Right lobe of liver (tissue), 6 donors: ENCODE measurements around the gene DST. TPM values are rescaled to one million over a fixed set of nuclear protein-coding genes. Genes with fewer than 3 reads are reported as not detected.
"Not testable (repeated sequence)": the region's sequence is repeated elsewhere in the genome, so short reads cannot be mapped to it uniquely, and the experiment has no call there.

Experiments used
- ATAC-seq, 4 donors: fragments of 200-7000 bp; cut with Tn5 transposase; one replicate each; pipeline ENCODE4 v1.9.1; 2020; ENCODE audit warnings: mild to moderate bottlenecking in 4 of 4, moderate library complexity in 4 of 4
- DNase-seq, 3 donors: peaks; one replicate each; pipeline ENCODE4 v3.0.0-alpha.2; 2020
- H3K27ac ChIP-seq, 3 donors: fragments of 200-600 bp; one replicate each; pipeline ENCODE4 v1.8.0; 2022
- H3K27me3 ChIP-seq, 2 donors: fragments of 200-600 bp; one replicate each; pipeline ENCODE4 v1.8.0; 2022
- H3K36me3 ChIP-seq, 4 donors: fragments of 200-600 bp; sonication (generic) in 1 of 4; one replicate each; pipeline versions ENCODE4 v1.5.1 to v1.8.0; 2017 to 2022; ENCODE audit warnings: control low read depth in 1 of 4
- H3K4me1 ChIP-seq, 4 donors: fragments of 200-600 bp; sonication (generic) in 1 of 4; one replicate each; pipeline versions ENCODE4 v1.5.1 to v1.8.0; 2017 to 2022; ENCODE audit warnings: control low read depth in 1 of 4
- H3K4me3 ChIP-seq, 3 donors: fragments of 200-600 bp; one replicate each; pipeline ENCODE4 v1.8.0; 2022
- H3K9me3 ChIP-seq, 4 donors: fragments of 200-600 bp; sonication (generic) in 1 of 4; one replicate each; pipeline versions ENCODE4 v1.5.1 to v1.8.0; 2017 to 2022; ENCODE audit warnings: control low read depth in 1 of 4
- POLR2A ChIP-seq: fragments of 450-650 bp; IDR thresholded peaks from one replicate; pipeline ENCODE4 v1.6.1; 2017; ENCODE audit warnings: antibody characterized with exemption, mild to moderate bottlenecking
- WGBS: methylation state at CpG from one replicate; pipeline ENCODE4 v1.1.6; 2018; ENCODE audit warnings: low coverage, low lambda C conversion rate; ENCODE audit not compliant: insufficient coverage; ENCODE audit errors: missing lambda C conversion rate; 5-methylcytosine and 5-hydroxymethylcytosine counted together
- intact Hi-C, 2 donors: fragments of 100-400 bp; cut with DNase I; formaldehyde crosslinking; loops; one replicate each; pipeline versions ENCODE4 v1.11.2 to v1.14.1; 2022
- total RNA-seq, 6 experiments: library from RNA; depleted of rRNA in 2 of 6; stranded (reverse); fragments of >200 nt in 2 of 6; fragmentation: NEBNext Ultra II Directional in 3 of 6; extraction: Animal tissue kit (Norgen Biotek cat#: 25700) in 3 of 6; gene quantifications; one replicate each; pipeline versions ENCODE4 v1.1.0 to v1.2.4, GENCODE V29; 2016 to 2023
- TF ChIP-seq, protein P1 (sequence below), 4 donors: fragments of 200-600 bp in 3 of 4; fragments of 450-650 bp in 1 of 4; IDR thresholded peaks; one replicate each; pipeline versions ENCODE4 v1.5.1 to v1.8.0; 2016 to 2022; ENCODE audit warnings: antibody characterized with exemption in 4 of 4, mild to moderate bottlenecking in 2 of 4
- donor health status: DM: no; HTN: yes; CAD: no.
- donor health status: DM: no; HTN: no; CAD: no.
- donor health status: DM: no; HTN: no; CAD: no.
- donor health status: DM: no; HTN: yes; CAD: no.
- donor health status: DM: no; HTN: yes; CAD: no.

Gene DST
- total RNA-seq, 6 experiments from 2014 or later, result 92.1 to 207 (median 156) TPM

GRCh38 chr6:56501993-56502392, 140.7 kb downstream of the DST start:
- H3K9me3 ChIP-seq, result no peaks in the 10 kb centered on the region
- peaks cover 0 to 46% (median 10%) of the 10 kb centered on the region in 4 donors for H3K36me3 ChIP-seq
- H3K27ac ChIP-seq, result peak overlapping the region in 1 of 3 donors; percentile 1
- H3K4me3 ChIP-seq, result no peak overlapping the region
- H3K27me3 ChIP-seq, result no peaks in the 10 kb centered on the region
- ATAC-seq (no peak), DNase-seq (no peak)
- TF ChIP-seq POLR2A, result no peak
- TF ChIP-seq, protein P1, sequence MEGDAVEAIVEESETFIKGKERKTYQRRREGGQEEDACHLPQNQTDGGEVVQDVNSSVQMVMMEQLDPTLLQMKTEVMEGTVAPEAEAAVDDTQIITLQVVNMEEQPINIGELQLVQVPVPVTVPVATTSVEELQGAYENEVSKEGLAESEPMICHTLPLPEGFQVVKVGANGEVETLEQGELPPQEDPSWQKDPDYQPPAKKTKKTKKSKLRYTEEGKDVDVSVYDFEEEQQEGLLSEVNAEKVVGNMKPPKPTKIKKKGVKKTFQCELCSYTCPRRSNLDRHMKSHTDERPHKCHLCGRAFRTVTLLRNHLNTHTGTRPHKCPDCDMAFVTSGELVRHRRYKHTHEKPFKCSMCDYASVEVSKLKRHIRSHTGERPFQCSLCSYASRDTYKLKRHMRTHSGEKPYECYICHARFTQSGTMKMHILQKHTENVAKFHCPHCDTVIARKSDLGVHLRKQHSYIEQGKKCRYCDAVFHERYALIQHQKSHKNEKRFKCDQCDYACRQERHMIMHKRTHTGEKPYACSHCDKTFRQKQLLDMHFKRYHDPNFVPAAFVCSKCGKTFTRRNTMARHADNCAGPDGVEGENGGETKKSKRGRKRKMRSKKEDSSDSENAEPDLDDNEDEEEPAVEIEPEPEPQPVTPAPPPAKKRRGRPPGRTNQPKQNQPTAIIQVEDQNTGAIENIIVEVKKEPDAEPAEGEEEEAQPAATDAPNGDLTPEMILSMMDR (IDR thresholded peaks at IDR 0.05), result no peak
- H3K4me1 ChIP-seq, result peaks cover 0 to under 1% (median 0%) of the 10 kb centered on the region in 4 donors
- intact Hi-C loops, result no loop called here

DNA sequence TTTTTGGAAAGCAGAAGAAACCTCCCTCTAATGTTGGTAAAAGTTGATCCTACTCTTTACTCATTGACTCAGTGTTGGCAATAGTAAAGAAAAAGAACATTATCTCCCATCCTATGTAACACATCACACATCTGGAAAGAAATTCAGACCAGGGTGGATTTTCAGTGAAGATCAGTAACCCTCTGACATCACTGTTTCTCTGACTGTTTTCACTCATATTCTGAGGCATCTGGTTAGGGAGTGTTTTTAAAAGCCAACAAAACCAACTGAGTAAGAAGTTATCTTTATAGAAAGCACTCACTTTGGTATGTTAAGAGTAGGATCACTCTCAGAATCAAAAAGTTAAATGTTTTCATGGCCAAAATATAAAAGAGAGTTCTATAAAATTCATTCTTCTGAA, 143.6 kb downstream of the DST start:
- ATAC-seq, result no peak
- intact Hi-C loops, result no loop called here
- no peak overlapping the region for H3K27ac ChIP-seq

DNA sequence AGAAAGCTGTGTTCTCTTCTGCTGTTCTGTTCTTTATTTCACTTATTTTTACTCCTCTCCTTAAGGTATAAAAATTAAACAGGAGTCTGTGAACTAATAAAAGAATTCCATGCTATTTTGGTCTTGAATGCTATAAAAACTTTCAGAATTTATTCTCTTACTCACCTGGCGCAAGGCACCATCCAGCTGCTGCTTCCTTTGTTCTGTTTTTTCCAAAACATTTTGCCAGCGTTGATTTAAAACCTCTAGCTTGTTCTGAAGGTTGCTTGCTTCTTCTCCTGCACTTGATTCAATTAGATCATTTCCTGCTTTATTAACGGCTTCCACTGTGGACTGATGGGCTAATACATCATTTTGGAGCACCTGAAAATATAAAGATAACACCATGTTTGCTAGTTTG, 145.0 kb downstream of the DST start:
- Histone ChIP-seq H3K4me3 (no peak overlapping the region), H3K27ac (no peak overlapping the region), H3K36me3 (peaks cover 0 to 53% (median 10%) of the 10 kb centered on the region in 4 donors), H3K4me1 (no peaks in the 10 kb centered on the region), H3K9me3 (no peaks in the 10 kb centered on the region), H3K27me3 (no peaks in the 10 kb centered on the region)
- no peak for ATAC-seq
- 75% methylated on average over 3 of the region's 3 CpGs for WGBS
- intact Hi-C loops, result no loop called here
- TF ChIP-seq, protein P1 (IDR thresholded peaks at IDR 0.05), result no peak
- TF ChIP-seq POLR2A, result no peak
- DNase-seq, result no peak

More for the DNA sequence above, 143.6 kb downstream of the DST start:
- DNase-seq, result no peak
- Histone ChIP-seq H3K4me1 (no peaks in the 10 kb centered on the region), H3K9me3 (no peaks in the 10 kb centered on the region), H3K27me3 (no peaks in the 10 kb centered on the region), H3K4me3 (no peak overlapping the region), H3K36me3 (peaks cover 0 to 47% (median 9%) of the 10 kb centered on the region in 4 donors)
- TF ChIP-seq, protein P1 (IDR thresholded peaks at IDR 0.05), result no peak
- TF ChIP-seq POLR2A, result no peak

DNA sequence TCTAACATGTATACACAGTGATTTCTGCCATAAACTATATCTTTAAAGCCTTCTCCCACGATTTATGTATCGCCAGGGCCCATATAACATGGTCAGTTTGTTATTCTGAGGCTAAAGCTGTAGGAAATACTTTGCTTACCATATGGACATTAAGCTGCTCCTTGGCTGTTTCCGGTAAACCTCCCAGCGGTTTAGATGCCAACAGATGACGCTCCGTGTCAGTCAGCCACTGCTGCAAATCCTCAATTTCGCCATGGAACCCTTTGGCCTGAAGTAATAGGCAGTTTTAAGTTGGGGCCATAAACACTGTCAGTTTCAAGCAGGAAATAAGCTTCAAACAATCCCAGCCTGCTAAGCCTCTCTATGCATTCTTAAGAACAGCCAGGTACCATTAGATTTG, 145.4 kb downstream of the DST start:
- DNase-seq (no peak), ATAC-seq (no peak)
- Histone ChIP-seq H3K36me3 (peaks cover 0 to 57% (median 12%) of the 10 kb centered on the region in 4 donors), H3K27me3 (no peaks in the 10 kb centered on the region), H3K27ac (no peak overlapping the region), H3K4me3 (no peak overlapping the region), H3K4me1 (no peaks in the 10 kb centered on the region), H3K9me3 (no peaks in the 10 kb centered on the region)
- intact Hi-C loops, result no loop called here
- 97% methylated on average over 7 of the region's 7 CpGs for WGBS
- TF ChIP-seq POLR2A, result no peak
- TF ChIP-seq, protein P1 (IDR thresholded peaks at IDR 0.05), result no peak

- H3K4me3 ChIP-seq, H3K27ac ChIP-seq, H3K27me3 ChIP-seq, DNase-seq, intact Hi-C loops, H3K4me1 ChIP-seq, ATAC-seq, H3K9me3 ChIP-seq: not testable (repeated sequence)
- no CpG with 5 or more reads among the region's 1 CpG for WGBS
- peaks cover 0 to 62% (median 15%) of the 10 kb centered on the region in 4 donors for H3K36me3 ChIP-seq
Observed at GRCh38 chr6:56496650-56497049, 146.0 kb downstream of the DST start.
